ENCODE measurements around the gene RABAC1.

- no peak for TF ChIP-seq ZNF274 (IDR thresholded peaks at IDR 0.05; ENCODE audit: low read depth, low read length)
- no peak for TF ChIP-seq YY1 (IDR thresholded peaks at IDR 0.05; ENCODE audit: insufficient read depth, insufficient read length)
Measured at GRCh38 chr19:41944336-41944735, 14.8 kb downstream of the RABAC1 start.

Data from NT2/D1 (cell line).